G401.6 (cell line): ENCODE results near the gene SLC9C1.

Source experiments
- FAIRE-seq: peaks from 2 replicates; lab custom pipeline; 2012; peaks lifted over from hg19 to GRCh38; lab: Jason Lieb, UNC

The SLC9C1 gene

DNA sequence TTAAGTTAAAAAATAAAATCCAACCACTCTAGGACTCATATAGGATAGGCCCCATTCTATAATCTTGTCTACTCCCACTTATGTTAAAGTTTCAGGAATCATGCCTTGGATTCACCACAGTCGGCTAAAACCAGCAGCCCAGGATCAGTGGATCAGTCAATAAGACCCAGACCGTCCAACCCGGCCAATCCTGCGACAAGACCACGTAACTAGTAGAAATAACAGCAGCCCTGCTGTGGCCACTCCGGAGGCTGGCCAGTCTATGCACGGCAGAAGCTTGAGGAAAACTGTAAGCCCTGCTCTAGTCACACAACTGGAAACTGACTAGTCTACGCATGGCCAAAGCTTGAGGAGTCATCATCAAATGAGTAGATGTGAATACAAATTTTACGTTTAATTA, 12.8 kb upstream of the SLC9C1 start:
- FAIRE-seq: no peak

GRCh38 chr3:112304611-112305010, 10.6 kb upstream of the SLC9C1 start:
- FAIRE-seq: no peak

DNA sequence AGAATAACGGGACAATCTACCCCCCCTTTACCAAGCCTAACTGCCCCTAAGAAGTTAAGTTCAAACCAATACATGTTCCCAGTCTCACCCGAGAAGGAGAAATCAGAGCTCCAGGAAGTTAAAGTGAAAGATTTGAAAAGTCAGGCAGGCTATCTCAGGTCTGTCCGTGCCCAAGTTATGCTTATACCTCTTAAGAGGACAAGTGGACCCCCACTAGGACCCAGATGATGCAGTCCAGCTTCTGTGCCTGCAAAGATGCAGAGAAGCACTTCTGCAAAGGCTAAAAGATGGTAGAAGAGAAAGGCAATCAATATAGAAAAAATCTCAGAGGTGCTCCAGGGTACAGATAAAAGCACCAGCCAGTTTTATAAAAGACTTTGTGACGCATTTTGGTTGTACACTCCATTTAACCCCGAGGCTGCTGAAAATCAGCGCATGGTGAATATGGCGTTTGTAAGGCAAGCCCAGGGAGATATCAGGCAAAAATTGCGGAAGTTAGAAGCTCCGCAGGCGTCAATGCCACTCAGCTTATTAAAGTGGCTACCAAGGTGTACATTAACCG, 9.8 kb upstream of the SLC9C1 start:
- no peak for FAIRE-seq

- FAIRE-seq: no peak
Observed at GRCh38 chr3:112302881-112303763, 9.1 kb upstream of the SLC9C1 start.

GRCh38 chr3:112302150-112302830, 8.3 kb upstream of the SLC9C1 start:
- no peak for FAIRE-seq

DNA sequence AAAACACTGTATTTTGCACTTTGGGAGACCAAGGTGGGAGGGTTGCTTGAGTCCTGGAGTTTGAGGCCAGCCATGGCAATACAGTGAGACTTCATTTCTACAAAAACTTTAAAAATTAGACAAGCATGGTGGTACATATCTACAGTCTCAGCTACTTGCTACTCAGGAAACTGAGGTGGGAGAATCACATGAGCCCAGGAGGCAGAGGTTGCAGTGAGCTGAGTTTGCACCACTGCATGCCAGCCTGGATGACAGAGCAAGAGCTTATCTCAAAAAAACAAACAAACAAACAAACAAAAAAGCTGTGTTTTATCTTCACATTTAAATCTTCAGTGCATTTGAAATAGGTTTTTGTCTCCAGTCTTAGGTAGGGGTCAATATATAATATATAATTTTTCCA, 4.8 kb upstream of the SLC9C1 start:
- FAIRE-seq: no peak

DNA sequence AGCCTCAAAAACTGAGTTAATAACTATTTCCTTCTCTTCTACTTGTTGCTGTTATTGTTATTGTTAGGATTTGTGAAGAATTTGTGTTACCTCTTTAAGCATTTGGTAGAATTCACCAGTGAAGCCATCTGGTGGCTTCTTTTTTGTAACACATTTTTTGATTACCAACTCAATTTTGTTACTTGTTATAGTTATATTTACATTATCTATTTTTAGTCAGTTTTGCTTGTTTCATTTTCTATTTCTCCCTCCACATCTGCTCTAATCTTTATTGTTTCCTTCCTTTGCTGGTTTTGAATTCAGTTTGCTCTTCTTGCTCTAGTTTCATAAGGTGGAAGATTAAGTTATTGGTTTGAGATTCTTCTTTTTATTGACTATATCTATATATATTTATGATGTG, 3.7 kb upstream of the SLC9C1 start:
- FAIRE-seq: no peak

DNA sequence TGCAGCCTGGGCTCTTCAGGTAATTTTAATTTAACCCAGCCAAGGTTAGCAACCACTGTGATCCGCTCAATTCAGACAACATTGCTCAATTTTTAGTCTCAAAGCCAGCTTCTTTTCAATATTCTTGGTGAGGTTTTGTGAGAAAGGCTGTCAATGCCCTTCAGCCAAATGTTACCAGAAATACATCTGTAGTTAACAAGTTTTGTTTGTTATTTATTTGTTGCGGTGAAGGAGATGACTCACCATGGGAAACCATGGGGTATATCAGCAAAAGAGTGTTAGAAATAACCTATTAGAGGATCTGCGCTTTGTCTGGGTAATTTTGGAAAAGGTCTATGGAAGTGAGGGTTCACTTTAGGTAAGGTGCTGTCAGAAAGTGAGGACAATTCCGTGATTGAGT, 5.0 kb downstream of the SLC9C1 start:
- no peak for FAIRE-seq

GRCh38 chr3:112280266-112280665, 13.8 kb downstream of the SLC9C1 start:
- FAIRE-seq: no peak

- FAIRE-seq: no peak
Observed at GRCh38 chr3:112273536-112273935, 20.5 kb downstream of the SLC9C1 start.

DNA sequence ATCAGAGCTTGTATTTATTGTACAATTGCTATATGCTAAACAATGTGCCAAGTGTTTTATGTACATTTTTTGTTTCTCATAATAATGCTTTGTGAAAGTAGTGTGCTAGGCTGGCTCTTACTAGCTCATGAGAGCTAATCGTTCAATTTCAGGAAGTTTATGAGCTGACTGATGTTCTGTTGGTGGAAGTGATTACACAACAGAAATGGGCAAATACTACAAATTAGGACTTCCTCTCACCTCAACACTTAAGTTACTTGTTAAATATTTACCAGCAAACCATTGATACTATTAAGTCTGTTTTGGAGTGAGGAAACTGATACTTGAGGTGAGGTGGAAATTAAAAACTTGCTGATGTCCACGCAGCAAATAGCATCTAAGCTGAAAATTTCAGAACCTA, 32.3 kb downstream of the SLC9C1 start:
- FAIRE-seq: no peak

- no peak for FAIRE-seq
Observed at GRCh38 chr3:112260563-112260962, 33.5 kb downstream of the SLC9C1 start.

- FAIRE-seq: no peak
Observed at GRCh38 chr3:112253301-112253971, 40.6 kb downstream of the SLC9C1 start.

DNA sequence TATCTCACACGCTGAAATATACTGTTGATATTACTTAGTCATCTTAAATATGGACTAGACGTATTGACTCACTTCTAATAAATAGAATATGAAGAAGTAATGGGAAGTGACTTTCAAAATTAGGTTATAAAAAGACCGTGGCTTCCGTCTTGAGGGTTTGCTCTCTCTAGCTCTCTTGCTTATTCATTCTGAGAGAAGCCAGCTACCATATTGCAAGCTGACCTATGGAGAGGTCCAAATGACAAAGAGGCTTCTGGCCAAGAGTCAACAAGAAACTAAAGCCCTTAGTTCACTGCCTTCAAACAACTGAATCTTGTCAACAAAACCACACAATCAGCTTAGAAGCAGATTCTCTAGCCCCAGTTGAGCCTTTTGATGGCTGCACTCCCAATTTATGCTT, 46.1 kb downstream of the SLC9C1 start:
- FAIRE-seq: no peak

DNA sequence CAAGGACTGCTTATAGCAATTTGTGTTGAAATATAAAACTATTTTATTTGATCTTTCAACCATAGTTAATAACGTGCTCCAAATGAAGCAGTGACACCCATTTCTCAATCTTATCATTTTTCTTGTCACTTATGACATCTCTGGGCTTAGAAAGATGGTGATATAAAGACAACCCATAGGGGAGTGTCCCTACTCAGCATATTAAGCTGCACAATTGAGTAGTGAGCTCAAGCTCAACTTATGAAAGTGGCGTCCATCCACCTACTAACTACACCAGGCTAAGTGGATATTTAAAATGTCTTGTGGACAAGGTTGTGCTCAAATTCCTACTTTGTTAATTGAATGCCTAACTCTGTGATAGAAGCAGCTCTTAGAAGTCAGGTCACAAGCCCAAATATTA, 46.7 kb downstream of the SLC9C1 start:
- no peak for FAIRE-seq

- FAIRE-seq: no peak
Observed at GRCh38 chr3:112233083-112233482, 60.9 kb downstream of the SLC9C1 start.

- no peak for FAIRE-seq
Observed at GRCh38 chr3:112231727-112232126, 62.3 kb downstream of the SLC9C1 start.

GRCh38 chr3:112230033-112230432, 64.0 kb downstream of the SLC9C1 start:
- FAIRE-seq: no peak

DNA sequence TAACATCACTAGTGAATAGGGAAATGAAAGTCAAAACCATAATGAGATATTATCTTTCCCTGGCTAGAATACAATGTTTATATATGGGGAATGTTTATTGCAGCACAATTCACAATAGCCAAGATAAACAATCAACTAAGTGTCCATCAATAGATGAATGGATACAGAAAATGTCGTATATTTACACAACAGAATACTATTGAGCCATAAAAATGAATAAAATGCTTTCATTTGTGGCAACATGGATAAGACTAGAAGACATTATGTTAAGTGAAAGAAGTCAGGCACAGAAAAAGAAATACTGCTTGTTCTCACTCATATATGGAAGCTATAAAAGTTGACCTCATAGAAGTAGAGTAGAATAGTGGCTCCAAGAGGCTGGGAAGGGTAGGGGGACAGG, 65.2 kb downstream of the SLC9C1 start:
- no peak for FAIRE-seq

- FAIRE-seq: no peak
Observed at GRCh38 chr3:112200317-112200666, 93.7 kb downstream of the SLC9C1 start.

GRCh38 chr3:112199622-112200316, 94.2 kb downstream of the SLC9C1 start:
- no peak for FAIRE-seq

- FAIRE-seq: no peak
Observed at GRCh38 chr3:112197131-112197530, 96.9 kb downstream of the SLC9C1 start.
